IMR-90 (cell line): ENCODE data around the gene DNM3. TPM values are rescaled to one million over a fixed set of nuclear protein-coding genes. Genes with fewer than 3 reads are reported as not detected.

ENCODE experiments used
- ATAC-seq: fragments of 200-7000 bp; cut with Tn5 transposase; 2 replicates; pipeline ENCODE4 v1.9.1; 2020; ENCODE audit warnings: low read depth, mild to moderate bottlenecking, moderate library complexity
- BruUV-seq: library from RNA; stranded (reverse); fragments of 400-500 nt; replicated peaks from 2 replicates; lab custom pipeline; 2021; lab: Mats Ljungman, UMichigan
- CTCF ChIA-PET: fragments of 300-600 bp; formaldehyde crosslinking; extraction: SDS; loops from one replicate; lab custom pipeline; 2021; ENCODE audit warnings: antibody characterized with exemption; lab: Yijun Ruan, JAX
- POLR2A ChIA-PET: fragments of 300-600 bp; sonication (Branson Sonifier 250); formaldehyde crosslinking; loops from one replicate; lab custom pipeline; 2022; ENCODE audit warnings: antibody characterized with exemption; ENCODE audit not compliant: unreplicated experiment; lab: Charles Lee
- DNase-seq: peaks from one replicate; pipeline ENCODE4 v3.0.0; 2013
- H2AFZ ChIP-seq: replicated peaks from 2 replicates; pipeline ENCODE3; 2013; ENCODE audit warnings: low read length, mild to moderate bottlenecking; ENCODE audit not compliant: poor library complexity
- H2AK5ac ChIP-seq: 2 replicates; pipeline ENCODE4 v1.6.1; 2013; ENCODE audit warnings: low read depth, low read length, inconsistent platforms
- H2AK9ac ChIP-seq: replicated peaks from 2 replicates; pipeline ENCODE3; 2013; ENCODE audit warnings: mild to moderate bottlenecking, low read depth, low read length, moderate library complexity; ENCODE audit not compliant: poor library complexity
- H2BK120ac ChIP-seq: 2 replicates; pipeline ENCODE4 v1.6.1; 2013; ENCODE audit warnings: low read depth, low read length, inconsistent platforms
- H2BK15ac ChIP-seq: 3 replicates; pipeline ENCODE4 v1.6.1; 2013; ENCODE audit warnings: low read depth, low read length, inconsistent platforms
- H2BK20ac ChIP-seq: 2 replicates; pipeline ENCODE4 v1.6.1; 2013; ENCODE audit warnings: low read depth, mild to moderate bottlenecking, inconsistent platforms, low read length, moderate library complexity
- H2BK5ac ChIP-seq: 2 replicates; pipeline ENCODE4 v1.6.1; 2013; ENCODE audit warnings: mild to moderate bottlenecking, low read depth, low read length, inconsistent platforms; ENCODE audit not compliant: poor library complexity, severe bottlenecking
- H3K14ac ChIP-seq: replicated peaks from 2 replicates; pipeline ENCODE4 v1.6.1; 2013; ENCODE audit warnings: low read depth, low read length, inconsistent platforms
- H3K18ac ChIP-seq: 2 replicates; pipeline ENCODE4 v1.6.1; 2013; ENCODE audit warnings: low read depth, low read length, control low read depth
- H3K23ac ChIP-seq: 2 replicates; pipeline ENCODE4 v1.6.1; 2013; ENCODE audit warnings: low read depth, low read length, inconsistent platforms
- H3K27ac ChIP-seq: 2 replicates; pipeline ENCODE4 v1.5.1; 2013; ENCODE audit warnings: mild to moderate bottlenecking, control low read depth, low read length; ENCODE audit not compliant: insufficient read depth
- H3K27me3 ChIP-seq: 2 replicates; pipeline ENCODE4 v1.6.1; 2013; ENCODE audit warnings: low read length; ENCODE audit not compliant: control insufficient read depth, insufficient read depth
- H3K36me3 ChIP-seq: 2 replicates; pipeline ENCODE4 v1.6.1; 2013; ENCODE audit warnings: low read length, mixed read lengths; ENCODE audit not compliant: control insufficient read depth, insufficient read depth
- H3K4ac ChIP-seq: 2 replicates; pipeline ENCODE4 v1.6.1; 2013; ENCODE audit warnings: low read depth, low read length, inconsistent platforms
- H3K4me1 ChIP-seq: 2 replicates; pipeline ENCODE4 v1.6.1; 2013; ENCODE audit warnings: low read length, mixed read lengths; ENCODE audit not compliant: control insufficient read depth, insufficient read depth
- H3K4me2 ChIP-seq: 2 replicates; pipeline ENCODE4 v1.6.1; 2013; ENCODE audit warnings: low read depth, mild to moderate bottlenecking, control low read depth, low read length, moderate library complexity
- H3K4me3 ChIP-seq: 2 replicates; pipeline ENCODE4 v1.5.1; 2013; ENCODE audit warnings: low read depth, mild to moderate bottlenecking, control low read depth, low read length, moderate library complexity; ENCODE audit not compliant: insufficient read depth
- H3K56ac ChIP-seq: 2 replicates; pipeline ENCODE4 v1.6.1; 2013; ENCODE audit warnings: low read length, inconsistent platforms; ENCODE audit not compliant: insufficient read depth; ENCODE audit errors: extremely low read depth
- H3K79me1 ChIP-seq, 2 experiments: 2 replicates each; pipeline ENCODE4 v1.6.1; 2013; ENCODE audit warnings: low read length in 2 of 2, inconsistent platforms in 1 of 2, low read depth in 1 of 2
- H3K9ac ChIP-seq: 2 replicates; pipeline ENCODE4 v1.6.1; 2013; ENCODE audit warnings: low read depth, low read length, control low read depth
- H3K9me1 ChIP-seq: 2 replicates; pipeline ENCODE4 v1.6.1; 2013; ENCODE audit warnings: low read length, inconsistent platforms; ENCODE audit not compliant: insufficient read depth
- H3K9me3 ChIP-seq: 2 replicates; pipeline ENCODE4 v1.6.1; 2013; ENCODE audit warnings: low read length; ENCODE audit not compliant: control insufficient read depth, insufficient read depth
- H4K20me1 ChIP-seq: 2 replicates; pipeline ENCODE4 v1.6.1; 2013; ENCODE audit warnings: low read length, inconsistent platforms; ENCODE audit not compliant: insufficient read depth
- H4K5ac ChIP-seq: 2 replicates; pipeline ENCODE4 v1.6.1; 2013; ENCODE audit warnings: mild to moderate bottlenecking, low read depth, low read length, control low read depth
- H4K8ac ChIP-seq, 2 experiments: 2 replicates each; pipeline ENCODE4 v1.6.1; 2013; ENCODE audit warnings: low read depth in 2 of 2, low read length in 2 of 2, control low read depth in 1 of 2, inconsistent platforms in 1 of 2
- H4K91ac ChIP-seq: 2 replicates; pipeline ENCODE4 v1.6.1; 2013; ENCODE audit warnings: low read depth, low read length, inconsistent platforms; ENCODE audit not compliant: insufficient read depth
- BHLHE40 ChIP-seq: fragments of 150-350 bp; IDR thresholded peaks from 2 replicates; pipeline ENCODE4 v1.6.1; 2016; ENCODE audit warnings: mild to moderate bottlenecking, low read depth, low read length
- CEBPB ChIP-seq: IDR thresholded peaks from 2 replicates; pipeline ENCODE4 v1.6.1; 2012; ENCODE audit warnings: low read depth, low read length, improper control_type of control experiment
- CHD1 ChIP-seq: IDR thresholded peaks from 2 replicates; pipeline ENCODE4 v1.6.1; 2012; ENCODE audit warnings: low read depth, low read length, improper control_type of control experiment
- CTCF ChIP-seq: conservative IDR thresholded peaks from 2 replicates; pipeline ENCODE4 v1.5.1; 2012; ENCODE audit warnings: mild to moderate bottlenecking, low read depth, low read length, improper control_type of control experiment
- ELK1 ChIP-seq: fragments of 150-350 bp; IDR thresholded peaks from 2 replicates; pipeline ENCODE4 v1.6.1; 2016; ENCODE audit warnings: low read depth, mild to moderate bottlenecking, low read length, moderate library complexity, borderline replicate concordance
- FOS ChIP-seq: fragments of 150-350 bp; IDR thresholded peaks from 2 replicates; pipeline ENCODE4 v1.6.1; 2016; ENCODE audit warnings: low read depth, low read length
- MAFK ChIP-seq: IDR thresholded peaks from 2 replicates; pipeline ENCODE4 v1.6.1; 2012; ENCODE audit warnings: low read depth, low read length, improper control_type of control experiment
- MAZ ChIP-seq: IDR thresholded peaks from 2 replicates; pipeline ENCODE4 v1.6.1; 2012; ENCODE audit warnings: low read depth, mild to moderate bottlenecking, low read length, improper control_type of control experiment, moderate library complexity, borderline replicate concordance
- MXI1 ChIP-seq: IDR thresholded peaks from 2 replicates; pipeline ENCODE4 v1.6.1; 2012; ENCODE audit warnings: low read depth, mild to moderate bottlenecking, low read length, moderate library complexity, borderline replicate concordance
- NFE2L2 ChIP-seq: fragments of 150-350 bp; IDR thresholded peaks from 2 replicates; pipeline ENCODE4 v1.6.1; 2016; ENCODE audit warnings: low read depth, mild to moderate bottlenecking, low read length
- POLR2A ChIP-seq: IDR thresholded peaks from 2 replicates; pipeline ENCODE4 v1.6.1; 2012; ENCODE audit warnings: mild to moderate bottlenecking, low read depth, low read length
- RAD21 ChIP-seq: IDR thresholded peaks from 2 replicates; pipeline ENCODE4 v1.6.1; 2012; ENCODE audit warnings: low read length, improper control_type of control experiment
- RCOR1 ChIP-seq: IDR thresholded peaks from 2 replicates; pipeline ENCODE4 v1.6.1; 2012; ENCODE audit warnings: mild to moderate bottlenecking, low read length, improper control_type of control experiment; ENCODE audit not compliant: insufficient replicate concordance
- RFX5 ChIP-seq: IDR thresholded peaks from 2 replicates; pipeline ENCODE4 v1.8.0; 2012; ENCODE audit warnings: low read depth, mild to moderate bottlenecking, low read length, moderate library complexity
- SMC3 ChIP-seq: fragments of 150-350 bp; IDR thresholded peaks from 2 replicates; pipeline ENCODE4 v1.6.1; 2016; ENCODE audit warnings: low read depth, mild to moderate bottlenecking, antibody characterized with exemption, low read length, moderate library complexity
- WGBS, 2 experiments: methylation state at CpG; one replicate each; pipeline versions ENCODE4 v1.1.5 to v1.1.7; 2013; ENCODE audit warnings: missing lambda C conversion rate in 2 of 2; ENCODE audit not compliant: insufficient read length in 1 of 2; ENCODE audit errors: extremely low coverage in 2 of 2; 5-methylcytosine and 5-hydroxymethylcytosine counted together
- dilution Hi-C: fragments of 300-500 bp; cut with HindIII; formaldehyde crosslinking; loops from one replicate; pipeline ENCODE4 v1.14.3; 2018; ENCODE audit warnings: low sequenced_read_pairs; ENCODE audit not compliant: unreplicated experiment
- in situ Hi-C: fragments of 300-500 bp; cut with MboI; formaldehyde crosslinking; loops from 3 replicates; pipeline ENCODE4 v1.14.3; 2019; ENCODE audit warnings: low sequenced_read_pairs, inconsistent platforms, mixed read lengths
- intact Hi-C: fragments of 100-400 bp; cut with micrococcal nuclease; formaldehyde crosslinking; loops from 2 replicates; pipeline ENCODE4 v1.10.0; 2022
- polyA plus RNA-seq, 3 experiments: library from polyadenylated mRNA; depleted of rRNA; stranded (reverse); fragments of >200 nt; gene quantifications; 2 replicates each; pipeline ENCODE4 v1.2.3, GENCODE V29; 2012; ENCODE audit warnings: low replicate concordance in 1 of 3
- total RNA-seq: library from RNA; depleted of rRNA; stranded (reverse); fragments of >200 nt; gene quantifications from 2 replicates; pipeline ENCODE4 v1.2.3, GENCODE V29; 2012
- TF ChIP-seq, protein P1 (sequence below): fragments of 150-350 bp; IDR thresholded peaks from 2 replicates; pipeline ENCODE4 v1.6.1; 2017; ENCODE audit warnings: mild to moderate bottlenecking, antibody characterized with exemption, low read length, low read depth

DNM3 gene
- total and polyA plus RNA-seq, 2 of the 4 experiments (the other 2 are of a cell fraction): 0.36 TPM

DNA sequence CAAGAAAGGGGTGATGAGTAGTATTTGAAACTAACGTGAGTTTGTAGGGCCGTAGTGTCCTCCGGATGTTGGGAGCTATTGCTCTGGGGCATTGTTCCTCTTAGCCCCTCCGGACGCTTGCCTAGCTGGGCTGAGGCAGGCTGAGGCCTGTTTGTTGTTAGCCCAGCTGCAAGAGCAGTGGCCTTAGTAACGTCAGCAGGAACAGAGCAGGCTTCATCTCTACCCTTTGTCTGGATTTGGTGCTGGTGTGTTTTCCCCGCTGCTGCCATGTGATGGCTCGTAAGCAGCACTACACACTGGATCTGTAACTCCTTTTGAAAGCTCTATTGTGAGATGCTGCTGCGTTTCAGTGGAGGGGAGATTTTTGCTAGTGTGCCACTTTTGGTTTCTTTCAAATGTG, 57.6 kb downstream of the DNM3 start:
- Histone ChIP-seq H3K4me1 (no peaks in the 10 kb centered on the region), H3K18ac (no peak overlapping the region), H3K36me3 (no peaks in the 10 kb centered on the region), H4K5ac (no peak overlapping the region; the same call in 1 of the 2 replicates), H2AFZ (peak overlapping the region; percentile 5), H3K9me1 (no peaks in the 10 kb centered on the region), H2AK9ac (no peak overlapping the region), H3K79me1 (no peaks in the 10 kb centered on the region), H3K9me3 (no peaks in the 10 kb centered on the region), H3K9ac (no peak overlapping the region; the same call in 1 of the 2 replicates), H3K14ac (no peak overlapping the region), H3K4ac (no peak overlapping the region), H4K20me1 (no peaks in the 10 kb centered on the region), H3K27me3 (no peaks in the 10 kb centered on the region), H4K8ac (peak overlapping the region in 1 of 2 experiments; percentile 0; a peak in 1 of 4 replicates), H3K4me2 (peak overlapping the region; percentile 5; the same call in 1 of the 2 replicates), H2BK15ac (no peak overlapping the region), H2BK20ac (no peak overlapping the region), H3K27ac (no peak overlapping the region), H3K23ac (no peak overlapping the region), H2BK5ac (no peak overlapping the region), H4K91ac (no peak overlapping the region), H3K4me3 (no peak overlapping the region), H3K56ac (no peak overlapping the region), H2BK120ac (no peak overlapping the region), H2AK5ac (no peak overlapping the region)
- ChIA-PET POLR2A (no interaction called here), CTCF (no interaction called here)
- dilution Hi-C loops (no loop called here), in situ Hi-C loops (no loop called here), intact Hi-C loops (no loop called here)
- no peak; the same call in 1 of the 2 replicates for ATAC-seq
- TF ChIP-seq BHLHE40: no peak
- TF ChIP-seq NFE2L2: no peak
- no peak for TF ChIP-seq ELK1
- TF ChIP-seq SMC3: no peak
- no peak for TF ChIP-seq FOS
- TF ChIP-seq POLR2A: no peak
- TF ChIP-seq, protein P1, sequence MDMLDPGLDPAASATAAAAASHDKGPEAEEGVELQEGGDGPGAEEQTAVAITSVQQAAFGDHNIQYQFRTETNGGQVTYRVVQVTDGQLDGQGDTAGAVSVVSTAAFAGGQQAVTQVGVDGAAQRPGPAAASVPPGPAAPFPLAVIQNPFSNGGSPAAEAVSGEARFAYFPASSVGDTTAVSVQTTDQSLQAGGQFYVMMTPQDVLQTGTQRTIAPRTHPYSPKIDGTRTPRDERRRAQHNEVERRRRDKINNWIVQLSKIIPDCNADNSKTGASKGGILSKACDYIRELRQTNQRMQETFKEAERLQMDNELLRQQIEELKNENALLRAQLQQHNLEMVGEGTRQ: no peak
- TF ChIP-seq RAD21: no peak
- TF ChIP-seq MAZ: no peak
- no peak for TF ChIP-seq CTCF
- TF ChIP-seq CHD1: no peak
- TF ChIP-seq RCOR1: no peak
- TF ChIP-seq MAFK: no peak
- TF ChIP-seq CEBPB: no peak
- TF ChIP-seq MXI1: no peak
- no peak for TF ChIP-seq RFX5
- no TSS peak for BruUV-seq
- WGBS, 2 experiments: no CpG with 5 or more reads among the region's 9 CpGs
- DNase-seq: no peak
